HEK293 (cell line): Measurements from ENCODE around the gene RNASEH1.

Source experiments
- CTCF ChIA-PET: fragments of 350-600 bp; formaldehyde crosslinking; extraction: SDS; loops from one replicate; lab custom pipeline; 2021; ENCODE audit warnings: antibody characterized with exemption; lab: Yijun Ruan, JAX
- POLR2A ChIA-PET: fragments of 300-600 bp; formaldehyde crosslinking; extraction: SDS; loops from one replicate; lab custom pipeline; 2020; ENCODE audit warnings: antibody characterized with exemption, inconsistent platforms; lab: Yijun Ruan, JAX
- H3K27ac ChIP-seq: fragments of 200-500 bp; sonication (Bioruptor generic); 2 replicates; pipeline ENCODE4 v1.5.1; 2014; ENCODE audit warnings: low read depth, low read length, control low read depth, inconsistent platforms; ENCODE audit errors: extremely low read depth
- H3K36me3 ChIP-seq, 2 experiments: fragments of 200-500 bp in 1 of 2; sonication (Bioruptor generic) in 1 of 2; 1 replicate in 1 of 2; 2 replicates in 1 of 2; pipeline ENCODE4 v1.5.1; 2014 to 2017; ENCODE audit warnings: inconsistent platforms in 2 of 2, low read length in 2 of 2; ENCODE audit not compliant: control insufficient read depth in 2 of 2, insufficient read depth in 1 of 2
- H3K4me1 ChIP-seq: fragments of 200-500 bp; sonication (Bioruptor generic); 2 replicates; pipeline ENCODE4 v1.5.1; 2014; ENCODE audit warnings: mild to moderate bottlenecking, low read length, inconsistent platforms; ENCODE audit not compliant: control insufficient read depth, insufficient read depth
- H3K4me3 ChIP-seq: 2 replicates; pipeline ENCODE4 v1.5.1; 2011; ENCODE audit warnings: low read depth, mild to moderate bottlenecking, control low read depth, low read length, moderate library complexity
- H3K9me3 ChIP-seq: fragments of 200-500 bp; sonication (Bioruptor generic); 2 replicates; pipeline ENCODE4 v1.5.1; 2014; ENCODE audit warnings: low read depth, low read length, inconsistent platforms; ENCODE audit not compliant: control insufficient read depth, insufficient read depth
- INSM2 ChIP-seq: fragments of 450-650 bp; formaldehyde crosslinking; IDR thresholded peaks from 2 replicates; pipeline ENCODE4 v1.5.1; 2016; ENCODE audit warnings: missing biosample characterization, missing genetic modification characterization
- RBAK ChIP-seq: fragments of 450-650 bp; formaldehyde crosslinking; IDR thresholded peaks from 2 replicates; pipeline ENCODE4 v1.5.1; 2016; ENCODE audit warnings: missing biosample characterization, missing genetic modification characterization
- TSHZ1 ChIP-seq: fragments of 450-650 bp; formaldehyde crosslinking; IDR thresholded peaks from 2 replicates; pipeline ENCODE4 v1.5.1; 2016; ENCODE audit warnings: missing biosample characterization, missing genetic modification characterization, borderline replicate concordance
- ZEB2 ChIP-seq: fragments of 450-650 bp; formaldehyde crosslinking; IDR thresholded peaks from 2 replicates; pipeline ENCODE4 v1.5.1; 2016; ENCODE audit warnings: missing biosample characterization, missing genetic modification characterization
- ZNF121 ChIP-seq: fragments of 450-650 bp; formaldehyde crosslinking; IDR thresholded peaks from 2 replicates; pipeline ENCODE4 v1.5.1; 2016; ENCODE audit warnings: missing biosample characterization, missing genetic modification characterization
- ZNF132 ChIP-seq: fragments of 450-650 bp; formaldehyde crosslinking; IDR thresholded peaks from 2 replicates; pipeline ENCODE4 v1.5.1; 2017; ENCODE audit warnings: missing biosample characterization, missing genetic modification characterization, borderline replicate concordance
- ZNF138 ChIP-seq: fragments of 450-650 bp; formaldehyde crosslinking; IDR thresholded peaks from 2 replicates; pipeline ENCODE4 v1.5.1; 2016; ENCODE audit warnings: missing biosample characterization, missing genetic modification characterization, borderline replicate concordance
- ZNF324 ChIP-seq: fragments of 450-650 bp; formaldehyde crosslinking; IDR thresholded peaks from 2 replicates; pipeline ENCODE4 v1.5.1; 2016; ENCODE audit warnings: missing biosample characterization, missing genetic modification characterization
- ZNF354C ChIP-seq: fragments of 450-650 bp; formaldehyde crosslinking; IDR thresholded peaks from 2 replicates; pipeline ENCODE4 v1.5.1; 2016; ENCODE audit warnings: missing biosample characterization, missing genetic modification characterization, low read depth, borderline replicate concordance
- ZNF48 ChIP-seq: fragments of 450-650 bp; formaldehyde crosslinking; IDR thresholded peaks from 2 replicates; pipeline ENCODE4 v1.5.1; 2016; ENCODE audit warnings: missing biosample characterization, missing genetic modification characterization
- ZNF513 ChIP-seq: fragments of 450-650 bp; IDR thresholded peaks from 2 replicates; pipeline ENCODE4 v1.5.1; 2018; ENCODE audit warnings: missing biosample characterization, missing genetic modification characterization
- ZNF561 ChIP-seq: fragments of 450-650 bp; IDR thresholded peaks from 2 replicates; pipeline ENCODE4 v1.5.1; 2018; ENCODE audit warnings: missing biosample characterization, missing genetic modification characterization, borderline replicate concordance
- ZNF623 ChIP-seq: fragments of 450-650 bp; formaldehyde crosslinking; IDR thresholded peaks from 2 replicates; pipeline ENCODE4 v1.5.1; 2016; ENCODE audit warnings: missing biosample characterization, missing genetic modification characterization
- ZNF664 ChIP-seq: fragments of 450-650 bp; formaldehyde crosslinking; IDR thresholded peaks from 2 replicates; pipeline ENCODE4 v1.5.1; 2016; ENCODE audit warnings: missing biosample characterization, missing genetic modification characterization
- ZNF792 ChIP-seq: fragments of 450-650 bp; formaldehyde crosslinking; IDR thresholded peaks from 2 replicates; pipeline ENCODE4 v1.5.1; 2016; ENCODE audit warnings: missing biosample characterization, missing genetic modification characterization
- ZNF830 ChIP-seq: fragments of 450-650 bp; IDR thresholded peaks from 2 replicates; pipeline ENCODE4 v1.5.0; 2018; ENCODE audit warnings: missing biosample characterization, missing genetic modification characterization, low read depth, mild to moderate bottlenecking, moderate library complexity
- ZSCAN23 ChIP-seq: fragments of 450-650 bp; formaldehyde crosslinking; IDR thresholded peaks from 2 replicates; pipeline ENCODE4 v1.5.1; 2016; ENCODE audit warnings: missing biosample characterization, missing genetic modification characterization

RNASEH1 gene

GRCh38 chr2:3532941-3533340, 25.2 kb downstream of the RNASEH1 start:
- Histone ChIP-seq H3K9me3 (no peaks in the 10 kb centered on the region), H3K27ac (no peak overlapping the region), H3K36me3 (peaks cover under 1 to 14% of the 10 kb centered on the region in 2 experiments; a peak in 2 of 3 replicates), H3K4me1 (no peaks in the 10 kb centered on the region; the same call in 1 of the 2 replicates), H3K4me3 (no peak overlapping the region)
- no peak for TF ChIP-seq ZNF664 (tag by site-specific recombination)
- no peak for TF ChIP-seq RBAK (tag by site-specific recombination)
- no peak for TF ChIP-seq ZNF324 (tag by site-specific recombination)
- no peak for TF ChIP-seq ZEB2 (tag by site-specific recombination)
- TF ChIP-seq ZNF121 (tag by site-specific recombination): no peak
- TF ChIP-seq ZNF138: no peak
- no peak for TF ChIP-seq ZNF792
- no peak for TF ChIP-seq ZNF830 (tag by site-specific recombination)
- TF ChIP-seq ZSCAN23: no peak
- no peak for TF ChIP-seq ZNF132
- no peak for TF ChIP-seq TSHZ1 (tag by site-specific recombination)
- no peak for TF ChIP-seq ZNF354C (tag by site-specific recombination)
- no peak for TF ChIP-seq ZNF513 (tag by site-specific recombination)
- no peak for TF ChIP-seq ZNF48 (tag by site-specific recombination)
- TF ChIP-seq INSM2: no peak
- ChIA-PET POLR2A (no interaction called here), CTCF (no interaction called here)

GRCh38 chr2:3529316-3530025, 28.7 kb downstream of the RNASEH1 start:
- no peaks in the 10 kb centered on the region for H3K9me3 ChIP-seq
- H3K4me1 ChIP-seq: no peaks in the 10 kb centered on the region
- TF ChIP-seq ZNF561: no peak
- no peak for TF ChIP-seq ZNF623 (tag by site-specific recombination)
- no peak overlapping the region for H3K4me3 ChIP-seq
- peaks cover 3 to 12% of the 10 kb centered on the region in 2 experiments; a peak in 2 of 3 replicates for H3K36me3 ChIP-seq
- POLR2A ChIA-PET: no interaction called here
- CTCF ChIA-PET: interaction anchor here (0.7 kb wide), 1 partner anchor 44 kb away, joined by 3 read pairs; no protein-coding TSS in a partner anchor
- H3K27ac ChIP-seq: no peak overlapping the region
